Measurements from ENCODE around the gene ANTXR1. TPM values are rescaled to one million over a fixed set of nuclear protein-coding genes. Genes with fewer than 3 reads are reported as not detected.

ANTXR1 gene
- polyA plus RNA-seq, 1 donor (not counting 4 experiments of a cell fraction or from before 2014, with no cell fraction given): 20.4 TPM

- no peaks in the 10 kb centered on the region for H3K9me1 ChIP-seq (ENCODE audit: control insufficient read depth, extremely low read depth, insufficient read depth, low read length)
- FAIRE-seq (no peak), DNase-seq (ENCODE audit: low read depth, low spot score) (no peak)
- H3K79me2 ChIP-seq (ENCODE audit: control insufficient read depth, insufficient read depth, low read length): no peaks in the 10 kb centered on the region
- no peak overlapping the region for H3K9ac ChIP-seq (ENCODE audit: control insufficient read depth, extremely low read depth, insufficient read depth, low read length)
- no peak overlapping the region for H3K4me2 ChIP-seq (ENCODE audit: control insufficient read depth, extremely low read depth, insufficient read depth, low read depth, low read length)
- TF ChIP-seq CTCF (optimal IDR thresholded peaks at IDR 0.05 in 1 of 3, IDR thresholded peaks at IDR 0.05 in 1 of 3, conservative IDR thresholded peaks at IDR 0.05 in 1 of 3; ENCODE audit: extremely low read depth in 1 of 3, insufficient read depth in 2 of 3, low read length in 3 of 3): no peak
- no peak for TF ChIP-seq EZH2 (IDR thresholded peaks at IDR 0.05; ENCODE audit: low read length)
- H3K9me3 ChIP-seq (ENCODE audit: control insufficient read depth, low read depth, low read length): no peaks in the 10 kb centered on the region
- dilution Hi-C loops (cut with MboI; ENCODE audit: extremely low pct_ligation_motif_present, low sequenced_read_pairs): no loop called here
- no peaks in the 10 kb centered on the region for H3K4me1 ChIP-seq (ENCODE audit: control insufficient read depth, extremely low read depth, insufficient read depth, low read length)
- H3K27ac ChIP-seq (ENCODE audit: control insufficient read depth, insufficient read depth, low read length): no peak overlapping the region
- H3K4me3 ChIP-seq (ENCODE audit: control insufficient read depth in 2 of 3, extremely low read depth in 1 of 3, insufficient read depth in 2 of 3, low read depth in 1 of 3, low read length in 3 of 3): no peak overlapping the region
- no peaks in the 10 kb centered on the region for H3K36me3 ChIP-seq (ENCODE audit: control insufficient read depth in 2 of 2, extremely low read depth in 1 of 2, insufficient read depth in 2 of 2, low read length in 2 of 2)
- peaks cover 4% of the 10 kb centered on the region for H3K27me3 ChIP-seq (ENCODE audit: control insufficient read depth, extremely low read depth, insufficient read depth, low read length)
- H2AFZ ChIP-seq (ENCODE audit: control insufficient read depth, low read length): no peak overlapping the region
- H4K20me1 ChIP-seq (ENCODE audit: control insufficient read depth, extremely low read depth, insufficient read depth, low read length): no peaks in the 10 kb centered on the region
Observed at GRCh38 chr2:68997401-68997800, 15.6 kb upstream of the ANTXR1 start.

GRCh38 chr2:69001879-69002278 lies 11.1 kb upstream of the ANTXR1 start:
- Histone ChIP-seq H3K4me1 (ENCODE audit: control insufficient read depth, extremely low read depth, insufficient read depth, low read length) (no peaks in the 10 kb centered on the region), H3K4me3 (ENCODE audit: control insufficient read depth in 2 of 3, extremely low read depth in 1 of 3, insufficient read depth in 2 of 3, low read depth in 1 of 3, low read length in 3 of 3) (no peak overlapping the region), H3K4me2 (ENCODE audit: control insufficient read depth, extremely low read depth, insufficient read depth, low read depth, low read length) (no peak overlapping the region), H3K9me3 (ENCODE audit: control insufficient read depth, low read depth, low read length) (no peaks in the 10 kb centered on the region), H3K79me2 (ENCODE audit: control insufficient read depth, insufficient read depth, low read length) (no peaks in the 10 kb centered on the region), H3K9ac (ENCODE audit: control insufficient read depth, extremely low read depth, insufficient read depth, low read length) (no peak overlapping the region), H4K20me1 (ENCODE audit: control insufficient read depth, extremely low read depth, insufficient read depth, low read length) (no peaks in the 10 kb centered on the region), H3K9me1 (ENCODE audit: control insufficient read depth, extremely low read depth, insufficient read depth, low read length) (no peaks in the 10 kb centered on the region), H3K27me3 (ENCODE audit: control insufficient read depth, extremely low read depth, insufficient read depth, low read length) (no peaks in the 10 kb centered on the region), H3K27ac (ENCODE audit: control insufficient read depth, insufficient read depth, low read length) (no peak overlapping the region), H3K36me3 (ENCODE audit: control insufficient read depth in 2 of 2, extremely low read depth in 1 of 2, insufficient read depth in 2 of 2, low read length in 2 of 2) (no peaks in the 10 kb centered on the region), H2AFZ (ENCODE audit: control insufficient read depth, low read length) (no peak overlapping the region)
- no peak for DNase-seq (ENCODE audit: low read depth, low spot score)
- dilution Hi-C loops (cut with MboI; ENCODE audit: extremely low pct_ligation_motif_present, low sequenced_read_pairs): no loop called here
- FAIRE-seq: no peak
- no peak for TF ChIP-seq EZH2 (IDR thresholded peaks at IDR 0.05; ENCODE audit: low read length)
- no peak for TF ChIP-seq CTCF (optimal IDR thresholded peaks at IDR 0.05 in 1 of 3, IDR thresholded peaks at IDR 0.05 in 1 of 3, conservative IDR thresholded peaks at IDR 0.05 in 1 of 3; ENCODE audit: extremely low read depth in 1 of 3, insufficient read depth in 2 of 3, low read length in 3 of 3)

Data from keratinocyte (primary cell).